Esophagus squamous epithelium (tissue), 5 donors: ENCODE data around the gene C2orf69. TPM values are rescaled to one million over a fixed set of nuclear protein-coding genes. Genes with fewer than 3 reads are reported as not detected.

ENCODE experiments used
- DNase-seq: peaks from one replicate; lab custom pipeline; 2025; lab: John Stamatoyannopoulos, UW
- H3K27ac ChIP-seq, 4 donors: fragments of 200-600 bp; sonication (generic); one replicate each; pipeline ENCODE4 v1.5.1; 2016 to 2019; ENCODE audit warnings: mild to moderate bottlenecking in 1 of 4
- H3K27me3 ChIP-seq, 4 donors: fragments of 200-600 bp; sonication (generic); 1 replicate in 3 of 4; 2 replicates in 1 of 4; pipeline versions ENCODE4 v1.5.1 to v1.6.0; 2017 to 2021; ENCODE audit warnings: antibody characterized with exemption in 1 of 4
- H3K36me3 ChIP-seq, 3 donors: fragments of 200-600 bp; sonication (generic); one replicate each; pipeline ENCODE4 v1.5.1; 2016 to 2019
- H3K4me1 ChIP-seq, 3 donors: fragments of 200-600 bp; sonication (generic); one replicate each; pipeline ENCODE4 v1.5.1; 2017 to 2019
- H3K4me3 ChIP-seq, 4 donors: fragments of 200-600 bp; sonication (generic); 1 replicate in 3 of 4; 2 replicates in 1 of 4; pipeline ENCODE4 v1.5.1; 2016 to 2019; ENCODE audit warnings: mild to moderate bottlenecking in 2 of 4, moderate library complexity in 1 of 4
- H3K9me3 ChIP-seq, 3 donors: fragments of 200-600 bp; sonication (generic); one replicate each; pipeline ENCODE4 v1.5.1; 2016 to 2019
- CTCF ChIP-seq, 6 experiments: fragments of 450-650 bp in 4 of 6; fragments of 200-600 bp in 2 of 6; sonication (generic) in 2 of 6; IDR thresholded peaks; one replicate each; pipeline ENCODE4 v1.5.1; 2016 to 2019; ENCODE audit warnings: antibody characterized with exemption in 6 of 6, mild to moderate bottlenecking in 4 of 6, moderate library complexity in 4 of 6
- POLR2A ChIP-seq, 4 donors: fragments of 450-650 bp; IDR thresholded peaks; one replicate each; pipeline ENCODE4 v1.6.1; 2017; ENCODE audit warnings: antibody characterized with exemption in 4 of 4, mild to moderate bottlenecking in 4 of 4, moderate library complexity in 3 of 4
- WGBS, 2 donors: methylation state at CpG; one replicate each; pipeline ENCODE4 v1.1.5; 2018; 5-methylcytosine and 5-hydroxymethylcytosine counted together
- intact Hi-C: fragments of 100-400 bp; cut with DNase I; formaldehyde crosslinking; loops from one replicate; pipeline ENCODE4 v1.15.0; 2022
- total RNA-seq, 4 donors: library from RNA; depleted of rRNA; stranded (reverse); fragments of >200 nt; gene quantifications; one replicate each; pipeline ENCODE4 v1.1.0, GENCODE V29; 2016
- donor health status: DM: yes; HTN: yes; CAD: no.

C2orf69 gene
- total RNA-seq, 4 donors from 2014 or later: 6.1 to 10.7 (median 9.6) TPM

DNA sequence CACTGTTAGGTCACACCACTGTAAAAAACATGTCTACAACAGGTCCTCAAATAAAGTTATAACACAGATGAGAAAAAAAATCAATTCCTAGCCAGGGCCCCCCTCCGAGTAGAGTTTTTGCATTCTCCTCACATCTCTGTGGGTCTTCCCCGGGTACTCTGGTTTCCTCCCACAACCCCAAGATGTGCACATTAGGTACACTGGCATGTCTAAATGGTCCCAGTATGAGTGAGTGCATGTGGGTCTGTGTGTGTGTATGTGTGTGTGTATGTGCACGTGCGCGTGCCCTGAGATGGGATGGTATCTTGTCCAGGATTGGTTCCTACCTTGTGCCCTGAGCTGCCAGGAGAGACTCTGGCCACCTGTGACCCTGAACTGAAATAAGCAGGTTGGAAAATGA, 39.3 kb downstream of the C2orf69 start:
- intact Hi-C loops: no loop called here
- H3K27ac ChIP-seq: no peak overlapping the region
- H3K27me3 ChIP-seq: no peaks in the 10 kb centered on the region
- no peak for DNase-seq
- peaks cover 0 to 48% (median 5%) of the 10 kb centered on the region in 3 donors for H3K36me3 ChIP-seq
- peaks cover 10 to 33% (median 14%) of the 10 kb centered on the region in 3 donors for H3K4me1 ChIP-seq
- WGBS, 2 donors: 90 to 93% methylated on average over 5 of the region's 5 CpGs
- H3K4me3 ChIP-seq: no peak overlapping the region
- TF ChIP-seq POLR2A (IDR thresholded peaks at IDR 0.05) (no peak), CTCF (IDR thresholded peaks at IDR 0.05) (no peak)
- no peaks in the 10 kb centered on the region for H3K9me3 ChIP-seq

DNA sequence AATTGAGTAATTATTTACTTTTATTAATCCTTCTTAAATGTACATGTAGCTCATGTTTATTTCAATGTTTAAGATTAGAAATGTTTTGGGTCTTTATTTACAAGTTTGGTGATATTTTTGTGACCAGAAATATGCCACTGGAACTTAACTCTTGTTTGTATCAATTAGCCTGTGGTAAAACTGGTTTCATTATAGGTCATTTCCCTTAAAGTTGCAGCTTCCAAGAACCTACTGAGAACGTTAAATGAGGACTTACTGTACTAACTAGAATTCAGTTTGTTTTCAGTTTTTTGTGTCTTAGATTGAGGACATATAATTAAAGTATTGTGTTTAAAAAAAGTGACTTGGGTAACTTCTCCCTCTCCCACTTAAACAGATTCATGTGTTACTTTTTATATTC, 39.9 kb downstream of the C2orf69 start:
- intact Hi-C loops: no loop called here
- no peak for DNase-seq
- TF ChIP-seq POLR2A (IDR thresholded peaks at IDR 0.05): no peak
- TF ChIP-seq CTCF (IDR thresholded peaks at IDR 0.05): no peak
- Histone ChIP-seq H3K36me3 (peaks cover 0 to 41% (median 5%) of the 10 kb centered on the region in 3 donors), H3K4me3 (no peak overlapping the region), H3K9me3 (no peaks in the 10 kb centered on the region), H3K27me3 (no peaks in the 10 kb centered on the region), H3K27ac (no peak overlapping the region), H3K4me1 (peaks cover 10 to 35% (median 14%) of the 10 kb centered on the region in 3 donors)
- 38 to 41% methylated on average over 1 of the region's 1 CpG for WGBS, 2 donors

DNA sequence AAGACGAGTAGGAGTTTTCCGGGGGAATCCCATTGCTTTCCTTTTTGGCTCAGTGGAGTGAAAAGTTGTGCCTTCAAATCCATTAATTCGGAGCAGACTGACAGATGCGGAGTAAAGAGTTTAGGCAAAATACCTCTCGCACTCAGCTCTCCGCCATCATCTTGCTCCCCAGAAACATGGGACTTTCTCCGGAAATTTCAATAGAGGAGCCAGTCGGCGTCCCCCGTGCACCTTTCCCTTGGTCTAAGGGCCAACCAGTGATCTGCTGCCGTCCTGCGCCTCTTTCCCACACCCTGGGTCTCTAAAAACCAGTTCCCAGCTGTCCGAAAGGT, 43.9 kb downstream of the C2orf69 start:
- DNase-seq: no peak
- TF ChIP-seq POLR2A (IDR thresholded peaks at IDR 0.05) (no peak), CTCF (IDR thresholded peaks at IDR 0.05) (no peak)
- H3K27ac ChIP-seq: peak overlapping the region; percentile 88 to 96 (median 94)
- peaks cover 20 to 63% (median 31%) of the 10 kb centered on the region in 3 donors for H3K4me1 ChIP-seq
- H3K4me3 ChIP-seq: peak overlapping the region; percentile 60 to 99 (median 82)
- H3K27me3 ChIP-seq: no peaks in the 10 kb centered on the region
- intact Hi-C loops: no loop called here
- no peaks in the 10 kb centered on the region for H3K9me3 ChIP-seq
- 1% methylated on average over 7 to 12 of the region's 13 CpGs for WGBS, 2 donors
- H3K36me3 ChIP-seq: peaks cover 0 to 35% (median 0%) of the 10 kb centered on the region in 3 donors

DNA sequence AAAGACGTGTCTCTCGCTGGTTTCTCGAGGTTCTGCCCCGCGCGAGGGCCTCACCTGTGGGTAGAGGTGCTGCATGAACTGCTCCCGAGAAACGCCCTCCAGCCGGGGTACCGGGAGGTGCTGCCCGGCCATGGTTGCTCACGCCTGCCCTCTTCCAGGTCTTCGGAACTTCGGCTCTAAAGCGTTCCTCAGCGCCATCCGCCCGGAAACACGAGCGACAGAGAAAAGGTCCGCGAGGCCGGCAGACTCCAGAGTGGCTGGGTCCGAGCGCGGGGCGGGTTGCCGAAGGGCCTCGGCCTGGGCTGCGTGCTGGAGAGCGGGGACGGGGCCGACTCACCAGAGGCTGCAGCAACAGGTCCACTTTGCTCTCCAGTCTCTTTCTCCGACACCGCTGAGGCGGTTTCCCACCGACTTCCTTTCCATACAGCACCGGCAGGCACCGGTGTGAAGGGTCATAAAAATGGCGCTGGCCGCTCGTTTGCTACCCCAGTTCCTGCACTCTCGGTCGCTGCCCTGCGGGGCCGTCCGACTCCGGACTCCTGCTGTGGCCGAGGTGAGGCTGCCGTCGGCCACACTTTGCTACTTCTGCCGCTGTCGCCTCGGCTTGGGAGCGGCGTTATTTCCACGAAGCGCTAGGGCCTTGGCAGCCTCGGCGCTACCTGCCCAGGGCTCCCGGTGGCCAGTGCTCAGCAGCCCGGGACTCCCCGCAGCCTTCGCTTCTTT, 44.4 kb downstream of the C2orf69 start, which contains the start of the genes MAIP1 and TYW5:
Gene MAIP1, plus strand, starts transcription at position 244 of the 723 bp plus-strand sequence. Its CDS starts 217 bp downstream, at position 461.
Gene TYW5, minus strand, starts transcription at position 153 of the 723 bp plus-strand sequence. Its CDS starts 21 bp downstream, at position 132.
- Histone ChIP-seq H3K4me3 (peak within 1 kb of the TSS; percentile 60 to 99 (median 82)), H3K4me1 (peaks cover 20 to 63% (median 31%) of the 10 kb centered on the region in 3 donors), H3K9me3 (no peaks in the 10 kb centered on the region), H3K27me3 (no peaks in the 10 kb centered on the region), H3K36me3 (peaks cover 0 to 35% (median 0%) of the 10 kb centered on the region in 3 donors), H3K27ac (peak within 1 kb of the TSS; percentile 88 to 96 (median 94))
- DNase-seq: peak; percentile 30
- TF ChIP-seq POLR2A (IDR thresholded peaks at IDR 0.05): peak in 1 of 4 donors; percentile 70
- TF ChIP-seq CTCF (IDR thresholded peaks at IDR 0.05): peak in 2 of 6 experiments; percentile 25
- intact Hi-C loops: no loop called here
- 0 to 3% methylated on average over 8 to 12 of the region's 64 CpGs for WGBS, 2 donors

DNA sequence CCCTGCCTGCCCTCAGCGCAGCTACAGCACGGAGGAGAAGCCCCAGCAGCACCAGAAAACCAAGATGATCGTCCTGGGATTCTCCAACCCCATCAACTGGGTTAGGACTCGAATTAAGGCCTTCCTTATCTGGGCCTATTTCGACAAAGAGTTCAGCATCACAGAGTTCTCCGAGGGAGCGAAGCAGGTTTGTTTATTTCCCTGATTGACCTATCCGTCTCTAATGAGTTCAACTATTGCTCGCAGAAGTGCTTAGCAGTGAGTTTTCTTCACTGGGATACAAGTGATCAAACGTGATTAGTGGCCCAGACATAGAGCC, 44.9 kb downstream of the C2orf69 start:
- intact Hi-C loops: no loop called here
- Histone ChIP-seq H3K27me3 (no peaks in the 10 kb centered on the region), H3K27ac (peak overlapping the region; percentile 88 to 96 (median 94)), H3K4me3 (peak overlapping the region; percentile 60 to 99 (median 82)), H3K9me3 (no peaks in the 10 kb centered on the region), H3K4me1 (peaks cover 20 to 63% (median 31%) of the 10 kb centered on the region in 3 donors), H3K36me3 (peaks cover 0 to 37% (median 3%) of the 10 kb centered on the region in 3 donors)
- TF ChIP-seq CTCF (IDR thresholded peaks at IDR 0.05) (no peak), POLR2A (IDR thresholded peaks at IDR 0.05) (no peak)
- DNase-seq: no peak
- 0 to 3% methylated on average over 8 of the region's 10 CpGs for WGBS, 2 donors
